Psoas muscle (tissue), 8 donors: ENCODE data around the gene JADE2. TPM values are rescaled to one million over a fixed set of nuclear protein-coding genes. Genes with fewer than 3 reads are reported as not detected.
A peak's percentile ranks its signal among the peaks of the same experiment; 100 is the strongest.
"Not testable (repeated sequence)": the region's sequence is repeated elsewhere in the genome, so short reads cannot be mapped to it uniquely, and the experiment has no call there.

Source experiments
- ATAC-seq, 4 donors: fragments of 200-7000 bp; cut with Tn5 transposase; one replicate each; pipeline ENCODE4 v1.9.1; 2020; ENCODE audit warnings: moderate library complexity in 3 of 4, mild to moderate bottlenecking in 2 of 4
- DNase-seq, 2 donors: peaks; one replicate each; pipeline ENCODE4 v3.0.0-alpha.2; 2020
- H3K27ac ChIP-seq: fragments of 200-600 bp; one replicate; pipeline ENCODE4 v1.8.0; 2022
- H3K27me3 ChIP-seq, 3 donors: fragments of 200-600 bp in 1 of 3; one replicate each; pipeline versions ENCODE4 v1.6.1 to v1.8.0; 2013 to 2022; ENCODE audit warnings: low read length in 2 of 3, mild to moderate bottlenecking in 2 of 3, moderate library complexity in 1 of 3; ENCODE audit not compliant: insufficient read depth in 3 of 3
- H3K36me3 ChIP-seq, 2 donors: fragments of 200-600 bp in 1 of 2; one replicate each; pipeline versions ENCODE4 v1.6.1 to v1.8.0; 2013 to 2022; ENCODE audit warnings: low read depth in 1 of 2, mild to moderate bottlenecking in 1 of 2, moderate library complexity in 1 of 2; ENCODE audit not compliant: insufficient read depth in 1 of 2
- H3K4me1 ChIP-seq: fragments of 200-600 bp; one replicate; pipeline ENCODE4 v1.8.0; 2022
- H3K4me3 ChIP-seq: fragments of 200-600 bp; one replicate; pipeline ENCODE4 v1.8.0; 2022; ENCODE audit warnings: mild to moderate bottlenecking
- H3K9me3 ChIP-seq: fragments of 200-600 bp; one replicate; pipeline ENCODE4 v1.8.0; 2022
- WGBS, 3 donors: extraction: QIAGEN DNeasy Blood & Tissue Kit; methylation state at CpG; one replicate each; pipeline versions ENCODE4 v1.1.6 to v1.1.7; 2013; 5-methylcytosine and 5-hydroxymethylcytosine counted together
- intact Hi-C, 2 donors: fragments of 100-400 bp; cut with DNase I; formaldehyde crosslinking; loops; one replicate each; pipeline versions ENCODE4 v1.11.0 to v1.14.2; 2022
- polyA plus RNA-seq, 3 donors: library from polyadenylated mRNA; stranded (reverse); fragments of 200-250 nt; gene quantifications; one replicate each; pipeline ENCODE4 v1.2.3, GENCODE V29; 2013
- total RNA-seq, 4 donors: library from RNA; stranded (reverse); fragmentation: NEBNext Ultra II Directional in 2 of 4; extraction: Animal tissue kit (Norgen Biotek cat#: 25700) in 2 of 4; gene quantifications; one replicate each; pipeline versions ENCODE4 v1.2.1 to v1.2.4, GENCODE V29; 2021 to 2023
- TF ChIP-seq, protein P1 (sequence below): fragments of 200-600 bp; IDR thresholded peaks from one replicate; pipeline ENCODE4 v1.8.0; 2022; ENCODE audit warnings: antibody characterized with exemption
- donor health status: healthy with polysubstance abuse.
- donor health status: DM: no; HTN: no; CAD: no; lungs with moderate emphysema.
- donor health status: Bipolar disorder and iron deficiency.
- donor health status: healthy.
- donor health status: DM: yes; HTN: yes; CAD: no.
- donor health status: DM: no; HTN: no; CAD: no.
- donor health status: DM: no; HTN: no; CAD: no.
- donor health status: DM: yes; HTN: yes; CAD: no.

The JADE2 gene
- total and polyA plus RNA-seq, 7 donors, result 5.0 to 15.1 (median 10.1) TPM

DNA sequence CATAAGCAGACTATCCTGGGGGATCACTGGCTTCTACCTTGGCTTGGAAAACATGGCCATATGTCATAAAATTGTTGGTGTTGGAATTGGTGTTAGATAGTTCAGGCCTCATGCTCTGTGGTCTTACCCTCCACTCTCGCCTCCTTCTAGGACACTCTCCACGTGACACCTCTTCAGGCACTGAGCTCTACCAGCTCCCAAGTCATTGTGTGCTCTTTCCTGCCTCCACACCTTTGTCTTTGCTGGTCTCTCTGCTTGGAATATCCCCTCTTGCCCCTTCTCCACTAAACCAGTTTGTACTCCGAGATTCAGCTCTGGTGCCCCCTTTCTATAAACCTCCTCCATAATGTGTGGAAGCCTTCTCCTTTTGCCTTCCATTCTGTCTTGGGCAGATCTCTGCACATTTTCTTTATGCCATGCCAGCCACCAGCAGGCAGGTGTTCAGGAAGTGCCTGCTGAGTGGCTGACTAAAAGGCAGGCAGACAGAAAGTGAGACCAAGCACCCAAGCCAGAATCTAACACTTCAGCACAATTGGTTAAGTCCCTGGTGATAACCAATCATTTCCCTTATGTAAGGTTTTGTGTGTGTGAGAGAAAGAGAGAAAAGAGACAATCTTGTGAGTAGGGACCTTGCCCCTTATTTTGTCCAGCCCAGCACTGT lies 69.5 kb downstream of the JADE2 start:
- ATAC-seq, result peak in 1 of 4 donors; percentile 42
- no peak for DNase-seq
- no peaks in the 10 kb centered on the region for H3K27me3 ChIP-seq
- H3K9me3 ChIP-seq, result no peaks in the 10 kb centered on the region
- peaks cover 36% of the 10 kb centered on the region for H3K4me1 ChIP-seq
- H3K36me3 ChIP-seq, result no peaks in the 10 kb centered on the region
- H3K27ac ChIP-seq, result peak overlapping the region; percentile 84
- no peak overlapping the region for H3K4me3 ChIP-seq
- 86 to 88% (median 88%) methylated on average over 3 of the region's 3 CpGs for WGBS, 3 donors
- intact Hi-C loops, result no loop called here
- TF ChIP-seq, protein P1, sequence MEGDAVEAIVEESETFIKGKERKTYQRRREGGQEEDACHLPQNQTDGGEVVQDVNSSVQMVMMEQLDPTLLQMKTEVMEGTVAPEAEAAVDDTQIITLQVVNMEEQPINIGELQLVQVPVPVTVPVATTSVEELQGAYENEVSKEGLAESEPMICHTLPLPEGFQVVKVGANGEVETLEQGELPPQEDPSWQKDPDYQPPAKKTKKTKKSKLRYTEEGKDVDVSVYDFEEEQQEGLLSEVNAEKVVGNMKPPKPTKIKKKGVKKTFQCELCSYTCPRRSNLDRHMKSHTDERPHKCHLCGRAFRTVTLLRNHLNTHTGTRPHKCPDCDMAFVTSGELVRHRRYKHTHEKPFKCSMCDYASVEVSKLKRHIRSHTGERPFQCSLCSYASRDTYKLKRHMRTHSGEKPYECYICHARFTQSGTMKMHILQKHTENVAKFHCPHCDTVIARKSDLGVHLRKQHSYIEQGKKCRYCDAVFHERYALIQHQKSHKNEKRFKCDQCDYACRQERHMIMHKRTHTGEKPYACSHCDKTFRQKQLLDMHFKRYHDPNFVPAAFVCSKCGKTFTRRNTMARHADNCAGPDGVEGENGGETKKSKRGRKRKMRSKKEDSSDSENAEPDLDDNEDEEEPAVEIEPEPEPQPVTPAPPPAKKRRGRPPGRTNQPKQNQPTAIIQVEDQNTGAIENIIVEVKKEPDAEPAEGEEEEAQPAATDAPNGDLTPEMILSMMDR, result no peak

DNA sequence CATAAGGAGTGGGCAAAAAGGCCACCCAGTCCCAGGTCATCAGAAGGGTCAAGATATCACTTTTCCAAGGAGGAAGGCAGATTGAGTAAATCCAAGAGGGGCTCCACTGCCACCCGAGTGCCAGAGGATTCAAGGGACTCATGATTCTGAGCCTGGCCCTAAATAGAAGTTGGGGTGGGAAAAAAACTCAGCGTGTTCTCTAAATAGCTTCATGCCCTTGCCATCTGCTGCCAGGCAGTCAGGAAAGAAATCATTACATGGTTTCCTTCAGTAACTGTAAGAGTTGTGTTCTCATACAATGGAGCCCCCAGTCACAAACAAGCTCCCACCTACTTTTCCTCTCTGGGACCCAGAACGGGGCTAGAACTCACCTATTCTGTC lies 70.0 kb downstream of the JADE2 start:
- ATAC-seq (no peak), DNase-seq (no peak)
- peak overlapping the region; percentile 84 for H3K27ac ChIP-seq
- no peak overlapping the region for H3K4me3 ChIP-seq
- intact Hi-C loops, result no loop called here
- no peaks in the 10 kb centered on the region for H3K36me3 ChIP-seq
- WGBS, 3 donors, result 27 to 52% (median 41%) methylated on average over 3 of the region's 3 CpGs
- no peaks in the 10 kb centered on the region for H3K9me3 ChIP-seq
- no peaks in the 10 kb centered on the region for H3K27me3 ChIP-seq
- H3K4me1 ChIP-seq, result peaks cover 36% of the 10 kb centered on the region
- TF ChIP-seq, protein P1, result no peak

DNA sequence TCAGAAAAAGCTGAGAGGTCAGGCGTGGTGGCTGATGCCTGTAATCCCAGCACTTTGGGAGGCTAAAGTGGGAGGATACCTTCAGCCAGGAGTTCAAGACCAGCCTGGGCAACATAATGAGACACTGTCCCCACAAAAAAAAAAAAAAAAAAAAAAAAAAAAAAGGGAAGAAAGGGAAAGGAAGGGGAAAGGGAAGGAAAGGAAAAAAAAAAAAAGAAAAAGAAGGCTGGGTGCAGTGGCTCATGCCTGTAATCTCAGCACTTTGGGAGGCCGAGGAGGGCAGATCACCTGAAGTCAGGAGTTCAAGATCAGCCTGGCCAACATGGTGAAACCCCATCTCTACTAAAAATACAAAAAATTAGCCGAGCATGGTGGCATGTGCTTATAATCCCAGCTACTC lies 74.3 kb downstream of the JADE2 start:
- H3K4me1 ChIP-seq, result peaks cover 39% of the 10 kb centered on the region
- ATAC-seq, result not testable (repeated sequence)

DNA sequence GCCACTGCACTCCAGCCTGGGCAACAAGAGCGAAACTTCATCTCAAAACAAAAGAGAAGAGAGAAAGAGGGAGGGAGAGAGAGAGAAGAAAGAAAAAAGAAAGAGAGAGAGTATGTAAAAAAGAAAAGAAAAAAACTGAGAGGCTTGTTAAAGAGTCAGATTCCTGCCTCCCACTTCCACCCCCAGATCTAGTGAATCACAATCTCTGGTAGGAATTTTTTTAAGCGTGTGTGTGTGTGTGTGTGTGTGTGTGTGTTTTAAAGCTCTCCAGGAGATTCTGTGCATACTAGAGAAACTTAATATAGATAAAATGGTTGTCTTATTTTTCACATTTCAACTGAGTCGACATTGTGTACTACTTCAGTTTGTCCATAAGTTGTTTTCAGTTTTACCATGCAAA lies 75.1 kb downstream of the JADE2 start:
- H3K36me3 ChIP-seq, result peaks cover 5 to 31% of the 10 kb centered on the region in 2 donors
- no peak overlapping the region for H3K4me3 ChIP-seq
- H3K27me3 ChIP-seq, result no peaks in the 10 kb centered on the region
- intact Hi-C loops, result no loop called here
- no peaks in the 10 kb centered on the region for H3K9me3 ChIP-seq
- DNase-seq (no peak), ATAC-seq (no peak)
- TF ChIP-seq, protein P1, result no peak
- peaks cover 32% of the 10 kb centered on the region for H3K4me1 ChIP-seq
- WGBS, 3 donors, result 58 to 71% (median 70%) methylated on average over 3 of the region's 3 CpGs
- no peak overlapping the region for H3K27ac ChIP-seq

More for the DNA sequence above, 74.3 kb downstream of the JADE2 start:
- H3K4me3 ChIP-seq, H3K9me3 ChIP-seq, DNase-seq, H3K27me3 ChIP-seq, H3K27ac ChIP-seq, intact Hi-C loops: not testable (repeated sequence)
- 76 to 94% (median 90%) methylated on average over 3 of the region's 3 CpGs for WGBS, 3 donors
- H3K36me3 ChIP-seq, result peaks cover 5 to 23% of the 10 kb centered on the region in 2 donors

DNA sequence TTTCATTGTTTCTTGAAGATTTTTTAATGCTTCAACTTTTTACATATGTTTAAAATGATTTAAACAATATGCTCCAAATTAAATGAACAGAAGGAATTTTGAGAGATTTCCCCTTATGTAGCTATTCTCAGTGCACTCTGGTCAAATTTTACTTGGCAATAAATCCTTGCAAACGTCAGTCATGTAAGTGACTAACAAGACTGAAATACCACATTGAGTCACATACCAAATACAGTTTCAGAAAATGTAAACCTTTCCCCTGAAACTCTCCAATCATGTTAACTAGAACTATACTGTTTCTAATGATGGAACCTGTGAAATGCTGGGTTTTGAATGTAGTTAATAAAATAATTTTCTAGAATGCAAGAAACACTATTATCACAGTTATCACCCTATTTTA lies 77.6 kb downstream of the JADE2 start:
- ATAC-seq (peak; percentile 73 to 88 (median 82)), DNase-seq (no peak)
- H3K4me3 ChIP-seq, result no peak overlapping the region
- H3K27me3 ChIP-seq, result no peaks in the 10 kb centered on the region
- WGBS, 3 donors, result 10 to 23% (median 13%) methylated on average over 1 of the region's 1 CpG
- intact Hi-C loops, result no loop called here
- peak overlapping the region; percentile 71 for H3K27ac ChIP-seq
- H3K4me1 ChIP-seq, result peaks cover 29% of the 10 kb centered on the region
- TF ChIP-seq, protein P1, result no peak
- peaks cover 7 to 56% of the 10 kb centered on the region in 2 donors for H3K36me3 ChIP-seq
- H3K9me3 ChIP-seq, result no peaks in the 10 kb centered on the region
